HUES6 (cell line): ENCODE data around the gene IDH3G.
"Not testable (repeated sequence)": the region's sequence is repeated elsewhere in the genome, so short reads cannot be mapped to it uniquely, and the experiment has no call there.

Experiments used
- H3K27ac ChIP-seq: 2 replicates; pipeline ENCODE4 v1.7.0; 2013; ENCODE audit warnings: low read depth, mild to moderate bottlenecking, low read length, inconsistent platforms
- H3K27me3 ChIP-seq: 2 replicates; pipeline ENCODE4 v1.6.1; 2013; ENCODE audit warnings: low read length; ENCODE audit not compliant: control insufficient read depth, insufficient read depth
- H3K36me3 ChIP-seq: 2 replicates; pipeline ENCODE4 v1.6.1; 2013; ENCODE audit warnings: low read length; ENCODE audit not compliant: control insufficient read depth, insufficient read depth
- H3K4me1 ChIP-seq: 2 replicates; pipeline ENCODE4 v1.6.1; 2013; ENCODE audit warnings: low read length; ENCODE audit not compliant: control insufficient read depth, insufficient read depth
- H3K4me3 ChIP-seq: 2 replicates; pipeline ENCODE4 v1.5.1; 2013; ENCODE audit warnings: low read depth, low read length
- H3K9ac ChIP-seq: one replicate; pipeline ENCODE4 v1.6.1; 2013; ENCODE audit warnings: mild to moderate bottlenecking, low read length
- H3K9me3 ChIP-seq: 2 replicates; pipeline ENCODE4 v1.6.1; 2013; ENCODE audit warnings: low read depth, low read length; ENCODE audit not compliant: control insufficient read depth, insufficient read depth

IDH3G gene

DNA sequence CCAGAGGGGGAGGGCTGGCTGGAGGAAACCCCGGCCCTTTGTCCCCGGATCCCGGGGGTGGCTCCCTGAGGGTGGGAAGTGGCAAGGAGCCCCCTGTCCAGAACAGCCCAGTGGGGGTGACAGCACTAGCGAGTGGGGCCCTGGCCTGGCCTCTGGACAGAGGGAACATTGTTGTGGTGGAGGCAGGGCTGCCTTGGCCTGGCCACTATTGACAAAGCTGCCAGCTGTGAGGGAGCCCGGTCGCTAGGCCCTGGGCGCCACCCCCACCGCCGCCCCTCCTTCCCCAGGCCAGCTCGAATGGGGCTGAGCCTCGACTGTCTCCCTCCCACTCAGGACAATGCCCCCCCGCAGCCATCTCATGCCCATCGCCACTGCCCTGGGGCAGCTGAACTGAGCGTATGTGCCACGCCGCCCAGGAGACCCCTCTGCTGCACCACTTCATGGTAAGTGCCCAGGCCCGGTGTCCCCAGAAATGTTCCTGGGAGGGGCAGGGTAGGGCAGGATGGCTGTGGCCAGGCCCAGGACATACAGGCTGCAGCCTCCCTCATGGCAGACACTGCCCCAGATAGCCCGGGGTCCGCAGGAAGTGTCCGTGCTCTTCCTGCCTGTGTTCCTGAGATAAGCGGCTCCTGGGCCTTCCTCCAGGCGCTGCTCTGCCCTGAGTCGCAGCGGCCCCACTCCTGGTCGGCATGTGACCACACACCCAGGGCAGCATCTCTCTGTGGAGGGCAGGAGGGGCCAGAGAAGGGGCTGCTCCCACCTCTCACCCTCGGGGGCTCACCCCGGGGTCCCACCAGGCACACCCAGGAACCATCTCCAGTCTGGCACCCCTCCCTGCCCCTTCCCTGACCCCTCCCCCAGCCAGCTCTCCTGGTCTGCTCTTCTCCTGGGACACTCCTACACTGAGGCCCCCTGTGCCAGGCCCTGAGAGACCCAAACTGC, 28.8 kb downstream of the IDH3G start:
- no peaks in the 10 kb centered on the region for H3K27me3 ChIP-seq

DNA sequence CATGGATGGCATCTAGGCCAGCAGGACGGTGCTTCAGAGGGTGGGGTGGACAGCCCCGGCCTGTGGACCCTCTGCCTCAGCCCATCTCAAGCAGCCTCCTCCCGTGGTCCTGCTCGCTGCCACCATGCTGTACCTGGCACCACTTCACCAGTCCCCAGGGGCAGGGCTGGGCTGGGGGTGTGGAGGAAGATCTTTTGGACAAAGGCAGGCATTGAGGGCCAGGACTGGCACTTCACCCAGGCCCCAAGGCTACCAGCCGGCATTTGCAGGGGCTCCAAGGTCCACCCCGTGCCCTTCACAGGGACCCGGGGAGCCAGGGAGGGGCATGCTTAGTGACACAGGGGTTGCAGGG, 29.4 kb downstream of the IDH3G start:
- Histone ChIP-seq H3K27me3 (no peaks in the 10 kb centered on the region), H3K4me3 (no peak overlapping the region), H3K36me3 (no peaks in the 10 kb centered on the region), H3K9ac (no peak overlapping the region), H3K27ac (no peak overlapping the region), H3K4me1 (peaks cover 30% of the 10 kb centered on the region), H3K9me3 (peaks cover 26% of the 10 kb centered on the region; the same call in 1 of the 2 replicates)

More for the DNA sequence above, 28.8 kb downstream of the IDH3G start:
- H3K9ac ChIP-seq: peak overlapping the region; percentile 53
- H3K4me1 ChIP-seq: peaks cover 30% of the 10 kb centered on the region
- H3K4me3 ChIP-seq: peak overlapping the region; percentile 39; the same call in 1 of the 2 replicates
- H3K27ac ChIP-seq: no peak overlapping the region; the same call in 1 of the 2 replicates
- peaks cover 26% of the 10 kb centered on the region; the same call in 1 of the 2 replicates for H3K9me3 ChIP-seq
- no peaks in the 10 kb centered on the region for H3K36me3 ChIP-seq

DNA sequence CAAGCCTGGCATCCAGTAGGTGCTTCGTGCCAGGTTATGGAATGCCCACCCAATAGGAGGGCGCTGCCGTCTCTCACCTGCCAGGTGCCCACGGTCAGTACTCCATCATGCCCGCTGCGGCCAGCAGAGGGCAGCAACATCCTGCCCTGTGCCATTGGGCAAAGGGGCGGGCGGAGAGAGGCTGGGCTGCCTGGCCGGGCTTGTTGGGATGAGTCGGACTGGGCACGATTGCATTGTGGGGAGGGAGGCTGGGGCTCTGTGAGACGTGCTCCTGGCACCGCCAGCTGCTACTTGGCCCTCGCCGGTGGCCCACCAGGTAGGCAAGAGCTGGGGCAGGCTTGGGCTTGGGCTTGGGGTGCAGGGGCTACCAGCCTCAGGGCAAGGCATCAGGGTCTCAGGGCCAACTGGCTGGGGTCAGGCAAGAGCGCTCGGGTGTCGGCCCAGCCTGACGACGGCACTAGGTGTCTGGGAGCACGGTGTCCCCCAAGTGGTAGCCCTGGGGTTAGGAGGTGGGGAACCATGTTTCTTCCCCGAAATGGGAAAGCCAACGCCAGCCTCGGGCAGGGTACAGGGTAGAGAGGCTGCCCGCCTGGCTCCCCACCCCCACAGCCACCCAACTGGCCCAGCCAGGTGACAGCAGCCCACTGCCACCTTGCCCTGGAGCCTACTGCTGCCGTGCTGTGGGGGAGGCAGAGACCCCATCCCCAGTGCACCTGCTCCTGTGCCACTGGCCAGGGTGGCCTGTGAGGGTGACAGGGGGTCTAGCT, 30.0 kb downstream of the IDH3G start, which contains the start of gene PLXNB3:
TSS of gene PLXNB3 (plus strand) at position 261 of the 767 bp plus-strand sequence. CDS start 1,287 bp downstream, outside the sequence.
- peaks cover 30% of the 10 kb centered on the region for H3K4me1 ChIP-seq
- no peak within 1 kb of the TSS for H3K4me3 ChIP-seq
- no peaks in the 10 kb centered on the region for H3K36me3 ChIP-seq
- peaks cover 21% of the 10 kb centered on the region; the same call in 1 of the 2 replicates for H3K9me3 ChIP-seq
- no peak within 1 kb of the TSS for H3K27ac ChIP-seq
- H3K9ac ChIP-seq: no peak within 1 kb of the TSS
- no peaks in the 10 kb centered on the region for H3K27me3 ChIP-seq

DNA sequence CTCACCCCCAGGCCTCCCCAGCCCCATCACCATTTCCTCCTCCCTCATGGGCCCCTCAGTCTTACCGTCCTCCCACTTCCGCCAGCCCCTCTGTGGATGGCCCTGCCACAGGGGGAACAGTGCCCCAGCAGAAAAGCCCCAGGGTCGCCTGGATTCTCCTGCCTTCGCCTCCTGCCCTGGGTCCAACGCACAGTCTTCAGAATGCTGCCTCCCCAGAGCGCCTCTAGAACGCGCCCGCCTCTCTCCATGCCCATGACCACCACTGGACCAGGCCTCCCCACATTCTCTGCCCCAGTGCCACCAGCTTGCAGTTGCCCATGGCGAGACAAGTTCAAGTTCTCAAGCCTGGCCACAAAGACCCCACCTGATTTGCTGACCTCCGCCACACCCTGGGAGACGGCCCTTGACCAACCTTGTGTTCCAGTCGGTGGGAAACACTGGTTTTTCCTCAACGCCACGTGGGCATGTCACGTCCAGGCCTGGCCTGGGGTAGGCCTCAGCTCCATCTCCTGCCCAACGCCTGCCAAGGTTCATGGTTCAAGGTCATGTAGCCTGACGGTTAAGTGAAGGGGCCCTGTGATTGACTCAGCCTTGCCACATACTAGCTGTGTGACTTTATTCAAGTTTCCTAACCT, 30.8 kb downstream of the IDH3G start:
- H3K4me3 ChIP-seq: no peak overlapping the region
- peaks cover 17% of the 10 kb centered on the region; the same call in 1 of the 2 replicates for H3K9me3 ChIP-seq
- no peaks in the 10 kb centered on the region for H3K36me3 ChIP-seq
- peaks cover 30% of the 10 kb centered on the region for H3K4me1 ChIP-seq
- H3K27ac ChIP-seq: no peak overlapping the region
- H3K9ac ChIP-seq: no peak overlapping the region
- no peaks in the 10 kb centered on the region for H3K27me3 ChIP-seq

GRCh38 chrX:153762626-153763173, 31.5 kb downstream of the IDH3G start:
- Histone ChIP-seq H3K4me1 (peaks cover 30% of the 10 kb centered on the region), H3K36me3 (no peaks in the 10 kb centered on the region), H3K9ac (no peak overlapping the region), H3K27ac (no peak overlapping the region), H3K4me3 (no peak overlapping the region), H3K27me3 (no peaks in the 10 kb centered on the region), H3K9me3 (peaks cover 15% of the 10 kb centered on the region; the same call in 1 of the 2 replicates)

- Histone ChIP-seq H3K27ac (no peak overlapping the region), H3K4me1 (peaks cover 26% of the 10 kb centered on the region), H3K9ac (no peak overlapping the region)
These were observed 32.3 kb downstream of the IDH3G start for GRCh38 chrX:153761863-153762262.

DNA sequence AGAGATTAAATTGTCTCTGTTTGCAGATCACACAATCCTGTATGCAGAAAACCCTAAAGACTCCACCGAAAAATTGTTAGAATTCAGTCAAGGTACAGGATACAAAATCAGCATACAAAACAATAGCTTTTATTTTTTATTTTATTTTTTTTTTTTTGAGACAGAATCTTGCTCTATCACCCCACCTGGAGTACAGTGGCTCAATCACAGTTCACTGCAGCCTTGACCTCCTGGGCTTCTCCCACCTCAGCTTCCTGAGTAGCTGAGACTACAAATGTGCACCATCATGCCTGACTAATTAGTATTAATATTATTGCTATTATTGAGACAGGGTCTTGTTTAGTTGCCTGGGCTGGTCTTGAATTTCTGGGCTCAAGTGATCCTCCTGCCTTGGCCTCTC, 39.0 kb downstream of the IDH3G start:
- no peaks in the 10 kb centered on the region for H3K27me3 ChIP-seq

More at GRCh38 chrX:153761863-153762262, 32.3 kb downstream of the IDH3G start:
- Histone ChIP-seq H3K4me3 (no peak overlapping the region), H3K27me3 (no peaks in the 10 kb centered on the region), H3K36me3 (no peaks in the 10 kb centered on the region), H3K9me3 (peaks cover 12% of the 10 kb centered on the region; the same call in 1 of the 2 replicates)

DNA sequence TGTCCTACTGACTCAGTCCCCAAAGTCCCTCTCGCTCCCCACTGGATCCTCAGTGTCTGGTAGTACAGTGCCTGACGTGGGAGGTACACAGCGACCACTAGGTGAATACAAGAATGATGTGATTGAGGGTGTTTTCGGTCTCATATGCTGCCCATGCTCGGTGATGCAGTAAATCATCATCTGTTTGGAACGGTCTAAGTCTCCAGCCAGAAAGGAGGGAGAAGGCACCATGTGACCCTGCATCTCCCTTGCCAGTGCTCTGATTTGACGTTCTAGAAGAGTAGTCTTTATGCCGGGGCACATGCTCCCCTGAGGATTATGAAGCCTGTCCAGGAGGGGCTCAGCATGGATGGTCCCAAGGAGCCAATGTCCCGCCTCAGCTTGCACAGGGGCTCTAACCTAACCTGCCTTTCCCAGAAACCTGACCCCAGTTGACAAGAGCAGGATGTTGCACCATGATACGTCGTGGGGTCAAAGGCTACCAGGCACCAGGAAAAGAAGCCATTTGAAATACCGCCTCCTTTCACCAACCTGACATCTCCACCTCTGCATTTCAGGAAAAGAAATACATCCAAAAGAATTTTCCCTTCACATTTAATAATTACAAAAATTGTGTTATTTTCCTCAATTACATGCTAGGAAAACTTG, 43.9 kb downstream of the IDH3G start:
- H3K4me3 ChIP-seq: no peak overlapping the region

More for the DNA sequence above, 39.0 kb downstream of the IDH3G start:
- no peak overlapping the region for H3K9ac ChIP-seq
- no peaks in the 10 kb centered on the region for H3K36me3 ChIP-seq
- H3K4me1 ChIP-seq: no peaks in the 10 kb centered on the region
- H3K4me3 ChIP-seq: no peak overlapping the region
- H3K9me3 ChIP-seq: peaks cover 17% of the 10 kb centered on the region
- no peak overlapping the region for H3K27ac ChIP-seq

DNA sequence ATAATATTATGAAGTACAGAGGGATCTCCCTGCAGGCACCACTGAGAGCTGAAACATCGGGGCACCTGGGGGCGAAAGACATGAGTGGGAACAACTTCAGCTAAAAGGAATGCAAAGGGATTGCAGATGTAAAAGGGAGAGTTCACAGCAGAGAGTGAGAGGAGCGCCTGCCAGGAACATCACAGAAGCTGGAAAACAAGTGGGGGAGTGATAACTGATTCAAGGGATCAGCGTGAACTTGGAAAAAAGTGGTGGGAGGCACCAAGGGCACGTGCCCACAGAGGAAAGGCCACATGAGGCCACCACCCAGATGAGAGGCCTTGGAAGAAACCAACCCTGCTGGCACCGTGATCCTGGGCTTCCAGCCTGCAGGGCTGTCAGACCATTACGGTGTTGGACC, 45.2 kb downstream of the IDH3G start:
- H3K36me3 ChIP-seq, H3K9ac ChIP-seq, H3K27ac ChIP-seq, H3K4me1 ChIP-seq, H3K27me3 ChIP-seq, H3K4me3 ChIP-seq: not testable (repeated sequence)
- peaks cover 13% of the 10 kb centered on the region; the same call in 1 of the 2 replicates for H3K9me3 ChIP-seq

More for the DNA sequence above, 43.9 kb downstream of the IDH3G start:
- peaks cover 13% of the 10 kb centered on the region; the same call in 1 of the 2 replicates for H3K9me3 ChIP-seq
- no peaks in the 10 kb centered on the region for H3K4me1 ChIP-seq
- H3K27ac ChIP-seq: no peak overlapping the region
- H3K27me3 ChIP-seq: no peaks in the 10 kb centered on the region
- no peaks in the 10 kb centered on the region for H3K36me3 ChIP-seq
- H3K9ac ChIP-seq: no peak overlapping the region

DNA sequence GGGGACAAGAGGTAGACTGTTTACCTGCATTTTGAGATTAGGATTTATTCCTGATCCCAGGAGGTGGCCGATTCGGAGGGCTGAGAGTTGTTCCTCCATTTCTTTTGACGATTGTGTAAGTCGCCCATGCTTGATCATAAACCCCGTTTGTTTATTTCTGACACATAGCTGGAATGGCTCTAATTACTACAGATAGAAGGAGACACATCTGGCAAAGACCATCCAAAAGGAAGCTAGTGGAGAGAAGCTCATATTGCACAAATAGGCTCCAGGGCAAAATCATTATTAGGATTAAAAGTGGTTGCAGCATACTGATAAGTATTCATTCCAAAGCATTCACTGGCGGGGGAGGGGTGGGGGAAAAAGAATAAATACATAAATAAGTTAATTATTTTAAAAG, 47.2 kb downstream of the IDH3G start:
- H3K27me3 ChIP-seq, H3K4me3 ChIP-seq, H3K36me3 ChIP-seq, H3K27ac ChIP-seq, H3K4me1 ChIP-seq, H3K9ac ChIP-seq: not testable (repeated sequence)
- peaks cover 11% of the 10 kb centered on the region; the same call in 1 of the 2 replicates for H3K9me3 ChIP-seq
